Kidney (tissue), 14 donors: Measurements from ENCODE around the gene CTDSP1. TPM values are rescaled to one million over a fixed set of nuclear protein-coding genes. Genes with fewer than 3 reads are reported as not detected.
A peak's percentile ranks its signal among the peaks of the same experiment; 100 is the strongest.

Experiments
- DNase-seq, 5 donors: peaks; one replicate each; pipeline ENCODE4 v3.0.0-alpha.2; 2013 to 2020
- FAIRE-seq: peaks from 2 replicates; lab custom pipeline; 2012; peaks lifted over from hg19 to GRCh38; lab: Jason Lieb, UNC
- H3K27ac ChIP-seq, 2 donors: one replicate each; pipeline ENCODE4 v1.7.0; 2013; ENCODE audit warnings: low read depth in 2 of 2, low read length in 2 of 2, inconsistent platforms in 1 of 2
- H3K27me3 ChIP-seq: one replicate; pipeline ENCODE4 v1.7.1; 2013; ENCODE audit warnings: low read length, inconsistent platforms; ENCODE audit not compliant: control insufficient read depth, insufficient read depth
- H3K36me3 ChIP-seq, 3 donors: one replicate each; pipeline versions ENCODE4 v1.7.0 to v1.7.1; 2013; ENCODE audit warnings: low read length in 3 of 3, control low read depth in 1 of 3, inconsistent platforms in 1 of 3; ENCODE audit not compliant: insufficient read depth in 3 of 3, control insufficient read depth in 2 of 3
- H3K4me1 ChIP-seq, 3 donors: one replicate each; pipeline versions ENCODE4 v1.7.0 to v1.7.1; 2013; ENCODE audit warnings: low read length in 3 of 3, inconsistent platforms in 1 of 3, low read depth in 1 of 3; ENCODE audit not compliant: control insufficient read depth in 2 of 3, insufficient read depth in 2 of 3
- H3K4me3 ChIP-seq, 3 donors: one replicate each; pipeline versions ENCODE4 v1.7.0 to v1.8.1; 2013; ENCODE audit warnings: low read length in 3 of 3, control low read depth in 1 of 3, inconsistent platforms in 1 of 3
- H3K9ac ChIP-seq, 3 donors: one replicate each; pipeline versions ENCODE4 v1.7.0 to v1.7.1; 2013; ENCODE audit warnings: low read length in 3 of 3, control low read depth in 1 of 3, inconsistent platforms in 1 of 3
- H3K9me3 ChIP-seq, 3 donors: one replicate each; pipeline versions ENCODE4 v1.7.0 to v1.7.1; 2013; ENCODE audit warnings: low read length in 3 of 3, control low read depth in 1 of 3, inconsistent platforms in 1 of 3; ENCODE audit not compliant: control insufficient read depth in 2 of 3, insufficient read depth in 1 of 3
- CTCF ChIP-seq: IDR thresholded peaks from 3 replicates; pipeline ENCODE4 v1.5.1; 2012; ENCODE audit warnings: mild to moderate bottlenecking, moderate library complexity, borderline replicate concordance; ENCODE audit not compliant: insufficient read depth; ENCODE audit errors: extremely low read depth
- intact Hi-C: fragments of 100-400 bp; cut with DNase I; formaldehyde crosslinking; loops from one replicate; pipeline ENCODE4 v1.11.1; 2022
- polyA plus RNA-seq: library from polyadenylated mRNA; stranded (reverse); fragments of 350-450 nt; fragmentation: Illumina TruSeq; extraction: RNeasy Lipid Tissue Mini Kit (QIAGEN cat#74804); gene quantifications from one replicate; pipeline ENCODE4 v1.2.3, GENCODE V29; 2014; ENCODE audit warnings: low read depth, low replicate concordance; ENCODE audit not compliant: insufficient read depth
- total RNA-seq: library from RNA; stranded (reverse); fragmentation: NEBNext Ultra II Directional; extraction: Animal tissue kit (Norgen Biotek cat#: 25700); gene quantifications from one replicate; pipeline ENCODE4 v1.2.1, GENCODE V29; 2021
- donor health status: control.
- donor health status: control.
- donor health status: control.
- donor health status: control.
- donor health status: control.
- donor health status: DM: yes; HTN: yes; CAD: no.
- donor health status: Normal renal cell carcinoma (clear cell type).

CTDSP1 gene
- total and polyA plus RNA-seq, 2 donors from 2014 or later, result 118 to 196 TPM

GRCh38 chr2:218392891-218393462, 6.7 kb upstream of the CTDSP1 start:
- Histone ChIP-seq H3K9ac (no peak overlapping the region), H3K36me3 (no peaks in the 10 kb centered on the region), H3K4me1 (peaks cover 0 to 10% (median 7%) of the 10 kb centered on the region in 3 donors), H3K27ac (no peak overlapping the region), H3K27me3 (no peaks in the 10 kb centered on the region), H3K9me3 (no peaks in the 10 kb centered on the region), H3K4me3 (no peak overlapping the region)
- FAIRE-seq (no peak), DNase-seq (peak in 1 of 5 donors; percentile 60)
- intact Hi-C loops, result loop anchor here (10.0 kb wide), 1 partner anchor 98 kb away; the partner anchor contains the start of gene TMBIM1
- TF ChIP-seq CTCF, result no peak

- intact Hi-C loops, result loop anchor here (10.0 kb wide), 1 partner anchor 99 kb away; the partner anchor contains the start of gene TMBIM1
- Histone ChIP-seq H3K27ac (no peak overlapping the region), H3K9ac (no peak overlapping the region), H3K4me3 (no peak overlapping the region), H3K4me1 (peaks cover 0 to 13% (median 7%) of the 10 kb centered on the region in 3 donors), H3K36me3 (no peaks in the 10 kb centered on the region), H3K9me3 (no peaks in the 10 kb centered on the region), H3K27me3 (no peaks in the 10 kb centered on the region)
- DNase-seq (peak in 1 of 5 donors; percentile 59), FAIRE-seq (no peak)
- no peak for TF ChIP-seq CTCF
Observed at GRCh38 chr2:218393750-218394290, 5.8 kb upstream of the CTDSP1 start.

GRCh38 chr2:218394298-218395089, 5.2 kb upstream of the CTDSP1 start:
- Histone ChIP-seq H3K27me3 (no peaks in the 10 kb centered on the region), H3K9ac (no peak overlapping the region), H3K27ac (no peak overlapping the region), H3K9me3 (no peaks in the 10 kb centered on the region), H3K4me1 (peaks cover 0 to 13% (median 7%) of the 10 kb centered on the region in 3 donors), H3K36me3 (no peaks in the 10 kb centered on the region), H3K4me3 (no peak overlapping the region)
- intact Hi-C loops, result loop anchor here (10.0 kb wide), 1 partner anchor 100 kb away; the partner anchor contains the start of gene TMBIM1
- TF ChIP-seq CTCF, result no peak
- DNase-seq (peak in 2 of 5 donors; percentile 79 to 80), FAIRE-seq (no peak)
